Measurements from ENCODE around the gene TEX30.
"Not testable (repeated sequence)": the region's sequence is repeated elsewhere in the genome, so short reads cannot be mapped to it uniquely, and the experiment has no call there.

The TEX30 gene

GRCh38 chr13:102793611-102794355 is 20.2 kb upstream of the TEX30 start:
- DNase-seq = no peak
- Mint-ChIP-seq H3K36me3 (ENCODE audit: low read depth) (peaks cover 35% of the 10 kb centered on the region), H3K27me3 (peaks cover 27% of the 10 kb centered on the region), H3K27ac (no peak overlapping the region), H3K4me1 (ENCODE audit: low read depth) (peaks cover 11% of the 10 kb centered on the region), H3K9me3 (no peaks in the 10 kb centered on the region), H3K4me3 (no peak overlapping the region)

DNA sequence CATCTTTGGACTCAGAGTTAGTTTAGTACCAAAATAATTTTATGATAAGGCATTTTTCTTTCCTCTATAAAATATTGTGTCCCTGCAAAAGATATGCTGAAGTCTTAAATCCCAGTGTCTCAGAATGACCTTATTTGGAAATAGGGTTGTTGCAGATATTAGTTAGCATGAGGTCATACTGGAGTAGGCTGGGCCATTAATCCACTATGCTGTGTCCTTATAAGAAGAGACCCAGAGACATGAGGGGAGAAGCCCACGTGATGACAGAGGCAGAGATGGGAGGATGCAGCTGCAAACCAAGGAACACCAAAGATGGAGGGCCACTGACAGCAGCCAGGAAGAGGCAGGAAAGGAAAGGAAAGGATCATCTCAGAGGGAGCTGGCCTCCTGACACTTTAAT is 18.8 kb upstream of the TEX30 start:
- peaks cover 5% of the 10 kb centered on the region for H3K4me1 Mint-ChIP-seq (ENCODE audit: low read depth)
- H3K27ac Mint-ChIP-seq = no peak overlapping the region
- DNase-seq = no peak
- H3K36me3 Mint-ChIP-seq (ENCODE audit: low read depth) = peaks cover 43% of the 10 kb centered on the region
- H3K27me3 Mint-ChIP-seq = peaks cover 16% of the 10 kb centered on the region
- H3K4me3 Mint-ChIP-seq = no peak overlapping the region
- no peaks in the 10 kb centered on the region for H3K9me3 Mint-ChIP-seq

DNA sequence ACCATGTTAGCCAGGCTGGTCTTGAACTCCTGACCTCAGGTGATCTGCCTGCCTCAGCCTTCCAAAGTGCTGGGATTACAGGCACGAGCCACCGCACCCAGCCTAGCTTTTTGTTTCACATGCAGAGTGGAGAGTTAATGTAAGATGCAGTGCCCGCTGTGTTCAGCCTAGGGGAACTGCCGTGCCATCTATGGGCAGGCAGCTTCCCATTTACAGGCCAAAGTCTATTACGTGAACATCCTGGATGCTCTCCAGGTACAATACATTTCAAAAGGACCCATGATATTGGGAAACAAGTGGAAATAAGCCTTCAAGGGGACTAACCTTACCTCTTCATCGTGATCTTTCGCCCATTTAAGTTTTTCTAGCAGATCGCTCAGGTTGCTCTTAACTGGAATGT is 15.1 kb upstream of the TEX30 start:
- Mint-ChIP-seq H3K27me3 (no peaks in the 10 kb centered on the region), H3K36me3 (ENCODE audit: low read depth) (peaks cover 48% of the 10 kb centered on the region), H3K9me3 (no peaks in the 10 kb centered on the region), H3K4me1 (ENCODE audit: low read depth) (peaks cover 4% of the 10 kb centered on the region), H3K4me3 (no peak overlapping the region), H3K27ac (no peak overlapping the region)
- no peak for DNase-seq

GRCh38 chr13:102784483-102784882 is 10.9 kb upstream of the TEX30 start:
- peaks cover 53% of the 10 kb centered on the region for H3K36me3 Mint-ChIP-seq (ENCODE audit: low read depth)
- H3K27ac Mint-ChIP-seq = no peak overlapping the region
- DNase-seq = no peak
- peaks cover 22% of the 10 kb centered on the region for H3K4me1 Mint-ChIP-seq (ENCODE audit: low read depth)
- H3K27me3 Mint-ChIP-seq = no peaks in the 10 kb centered on the region
- no peak overlapping the region for H3K4me3 Mint-ChIP-seq
- H3K9me3 Mint-ChIP-seq = peaks cover 8% of the 10 kb centered on the region

DNA sequence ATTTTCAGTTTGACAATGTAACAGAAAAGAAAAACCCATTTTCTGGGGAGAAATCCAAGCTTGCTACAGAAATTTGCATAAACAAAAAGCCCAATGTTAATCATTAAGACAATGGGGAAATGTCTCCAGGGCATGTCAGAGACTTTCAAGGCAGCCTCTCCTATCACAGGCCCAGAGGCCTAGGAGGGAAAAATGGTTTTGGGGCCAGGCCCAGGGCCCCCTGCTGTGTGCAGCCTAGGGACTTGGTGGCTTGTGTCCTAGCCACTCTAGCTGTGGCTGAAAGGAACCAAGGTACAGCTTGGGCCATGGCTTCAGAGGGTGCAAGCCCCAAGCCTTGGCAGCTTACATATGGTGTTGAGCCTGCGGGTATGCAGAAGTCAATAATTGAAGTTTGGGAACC is 8.0 kb upstream of the TEX30 start:
- Mint-ChIP-seq H3K27me3 (no peaks in the 10 kb centered on the region), H3K27ac (no peak overlapping the region), H3K36me3 (ENCODE audit: low read depth) (peaks cover 32% of the 10 kb centered on the region), H3K4me3 (no peak overlapping the region), H3K4me1 (ENCODE audit: low read depth) (peaks cover 34% of the 10 kb centered on the region), H3K9me3 (peaks cover 8% of the 10 kb centered on the region)
- no peak for DNase-seq

- H3K36me3 Mint-ChIP-seq (ENCODE audit: low read depth) = peaks cover 32% of the 10 kb centered on the region
- H3K27me3 Mint-ChIP-seq, H3K4me3 Mint-ChIP-seq, H3K9me3 Mint-ChIP-seq, DNase-seq: not testable (repeated sequence)
- H3K27ac Mint-ChIP-seq = peak overlapping the region; percentile 81
- peaks cover 31% of the 10 kb centered on the region for H3K4me1 Mint-ChIP-seq (ENCODE audit: low read depth)
Measured at GRCh38 chr13:102780656-102781055, 7.1 kb upstream of the TEX30 start.

GRCh38 chr13:102779436-102780159 is 6.0 kb upstream of the TEX30 start:
- no peak for DNase-seq
- Mint-ChIP-seq H3K36me3 (ENCODE audit: low read depth) (peaks cover 31% of the 10 kb centered on the region), H3K27ac (peak overlapping the region; percentile 93), H3K9me3 (peaks cover 8% of the 10 kb centered on the region), H3K4me3 (peak overlapping the region; percentile 55), H3K4me1 (ENCODE audit: low read depth) (peaks cover 35% of the 10 kb centered on the region), H3K27me3 (no peaks in the 10 kb centered on the region)

GRCh38 chr13:102777736-102778135 is 4.2 kb upstream of the TEX30 start:
- no peak overlapping the region for H3K4me3 Mint-ChIP-seq
- peaks cover 33% of the 10 kb centered on the region for H3K36me3 Mint-ChIP-seq (ENCODE audit: low read depth)
- DNase-seq = no peak
- no peak overlapping the region for H3K27ac Mint-ChIP-seq
- no peaks in the 10 kb centered on the region for H3K27me3 Mint-ChIP-seq
- H3K4me1 Mint-ChIP-seq (ENCODE audit: low read depth) = peaks cover 46% of the 10 kb centered on the region
- H3K9me3 Mint-ChIP-seq = peaks cover 8% of the 10 kb centered on the region

GRCh38 chr13:102776271-102776670 is 2.7 kb upstream of the TEX30 start:
- no peak overlapping the region for H3K27ac Mint-ChIP-seq
- peaks cover 3% of the 10 kb centered on the region for H3K9me3 Mint-ChIP-seq
- H3K4me1 Mint-ChIP-seq (ENCODE audit: low read depth) = peaks cover 61% of the 10 kb centered on the region

GRCh38 chr13:102774591-102775520 is 1.3 kb upstream of the TEX30 start:
- H3K27ac Mint-ChIP-seq = peak overlapping the region; percentile 90
- no peaks in the 10 kb centered on the region for H3K27me3 Mint-ChIP-seq
- peak overlapping the region; percentile 90 for H3K4me3 Mint-ChIP-seq
- peaks cover 60% of the 10 kb centered on the region for H3K4me1 Mint-ChIP-seq (ENCODE audit: low read depth)
- H3K36me3 Mint-ChIP-seq (ENCODE audit: low read depth) = peaks cover 26% of the 10 kb centered on the region
- no peak for DNase-seq
- H3K9me3 Mint-ChIP-seq = no peaks in the 10 kb centered on the region

More at GRCh38 chr13:102776271-102776670, 2.7 kb upstream of the TEX30 start:
- DNase-seq = no peak
- H3K27me3 Mint-ChIP-seq = no peaks in the 10 kb centered on the region
- H3K4me3 Mint-ChIP-seq = no peak overlapping the region
- peaks cover 32% of the 10 kb centered on the region for H3K36me3 Mint-ChIP-seq (ENCODE audit: low read depth)

DNA sequence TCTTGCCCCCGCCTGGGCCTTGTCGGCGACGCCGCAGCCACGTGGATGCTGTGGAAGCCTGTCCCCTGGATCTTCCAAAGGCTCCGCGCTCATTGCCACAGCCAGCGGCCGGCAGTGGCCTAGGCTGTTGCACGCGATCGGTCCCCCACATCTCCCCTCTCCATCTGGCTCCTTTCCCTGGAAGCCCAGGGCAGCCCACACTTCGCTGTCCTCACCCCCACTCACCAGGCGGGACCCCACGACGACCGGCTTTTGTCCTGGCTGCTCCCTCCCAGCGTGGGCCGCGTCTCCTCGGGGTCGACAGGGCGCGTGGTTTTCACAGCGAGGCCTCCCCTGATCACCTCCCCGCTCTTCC is 605 bp upstream of the TEX30 start:
- H3K27ac Mint-ChIP-seq = peak overlapping the region; percentile 90
- DNase-seq = no peak
- H3K36me3 Mint-ChIP-seq (ENCODE audit: low read depth) = peaks cover 26% of the 10 kb centered on the region
- peaks cover 56% of the 10 kb centered on the region for H3K4me1 Mint-ChIP-seq (ENCODE audit: low read depth)
- peak overlapping the region; percentile 90 for H3K4me3 Mint-ChIP-seq
- no peaks in the 10 kb centered on the region for H3K27me3 Mint-ChIP-seq
- H3K9me3 Mint-ChIP-seq = no peaks in the 10 kb centered on the region

DNA sequence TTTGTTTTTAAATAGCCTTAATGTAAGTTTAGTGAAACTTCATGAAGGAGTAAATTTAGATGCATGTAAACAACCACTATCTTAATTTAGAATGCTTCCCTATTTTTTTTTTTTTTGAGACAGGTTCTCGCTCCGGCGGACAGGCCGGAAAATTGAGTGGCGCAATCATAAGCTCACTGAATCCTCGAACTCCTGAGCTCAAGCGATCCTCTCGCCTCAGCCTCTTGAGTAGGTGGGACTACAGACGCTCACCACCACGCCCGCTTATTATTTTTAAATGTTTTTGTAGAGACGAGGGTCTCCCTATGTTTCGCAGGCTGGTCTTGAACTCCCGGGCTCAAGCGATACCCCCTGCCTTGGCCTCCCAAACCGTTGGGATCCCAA is 1.6 kb downstream of the TEX30 start:
- Mint-ChIP-seq H3K4me3 (peak overlapping the region; percentile 90), H3K27ac (peak overlapping the region; percentile 44), H3K4me1 (ENCODE audit: low read depth) (peaks cover 47% of the 10 kb centered on the region), H3K9me3 (no peaks in the 10 kb centered on the region), H3K36me3 (ENCODE audit: low read depth) (peaks cover 45% of the 10 kb centered on the region), H3K27me3 (no peaks in the 10 kb centered on the region)
- DNase-seq = no peak

GRCh38 chr13:102771298-102772041 is 2.1 kb downstream of the TEX30 start:
- Mint-ChIP-seq H3K36me3 (ENCODE audit: low read depth) (peaks cover 50% of the 10 kb centered on the region), H3K27ac (no peak overlapping the region), H3K27me3 (no peaks in the 10 kb centered on the region), H3K4me3 (peak overlapping the region; percentile 90), H3K9me3 (no peaks in the 10 kb centered on the region), H3K4me1 (ENCODE audit: low read depth) (peaks cover 47% of the 10 kb centered on the region)
- no peak for DNase-seq

- no peak for DNase-seq
- Mint-ChIP-seq H3K36me3 (ENCODE audit: low read depth) (peaks cover 61% of the 10 kb centered on the region), H3K9me3 (no peaks in the 10 kb centered on the region), H3K27me3 (no peaks in the 10 kb centered on the region), H3K4me3 (no peak overlapping the region), H3K4me1 (ENCODE audit: low read depth) (peaks cover 47% of the 10 kb centered on the region), H3K27ac (no peak overlapping the region)
Measured at GRCh38 chr13:102770435-102770834, 3.2 kb downstream of the TEX30 start.
